DOHH2 (cell line): ENCODE data around the gene ACYP2.

Experiments used
- H3F3A ChIP-seq: fragments of 200-600 bp; sonication (generic), shearing (Covaris generic); 2 replicates; pipeline ENCODE4 v1.6.0; 2016; ENCODE audit warnings: antibody characterized with exemption, mild to moderate bottlenecking; ENCODE audit not compliant: control insufficient read depth, insufficient read depth
- H3K27ac ChIP-seq: fragments of 200-600 bp; sonication (generic); 2 replicates; pipeline ENCODE4 v1.5.1; 2014; ENCODE audit warnings: low read depth, mild to moderate bottlenecking, low read length, moderate library complexity
- H3K27me3 ChIP-seq: fragments of 200-600 bp; sonication (generic); 2 replicates; pipeline ENCODE4 v1.6.1; 2014; ENCODE audit warnings: mild to moderate bottlenecking, low read length, mixed read lengths; ENCODE audit not compliant: control insufficient read depth
- H3K36me3 ChIP-seq: fragments of 200-600 bp; sonication (generic); 2 replicates; pipeline ENCODE4 v1.6.1; 2014; ENCODE audit warnings: mild to moderate bottlenecking, low read length, moderate library complexity, mixed read lengths; ENCODE audit not compliant: control insufficient read depth
- H3K4me1 ChIP-seq: fragments of 200-600 bp; sonication (generic); 2 replicates; pipeline ENCODE4 v1.6.1; 2014; ENCODE audit warnings: mild to moderate bottlenecking, low read length, mixed read lengths; ENCODE audit not compliant: control insufficient read depth
- H3K4me2 ChIP-seq: fragments of 200-600 bp; sonication (generic); 2 replicates; pipeline ENCODE4 v1.6.0; 2014; ENCODE audit warnings: mild to moderate bottlenecking, low read length, moderate library complexity
- H3K4me3 ChIP-seq: fragments of 200-600 bp; sonication (generic); 2 replicates; pipeline ENCODE4 v1.5.1; 2014; ENCODE audit warnings: mild to moderate bottlenecking, low read length, mixed read lengths
- H3K79me2 ChIP-seq: fragments of 200-600 bp; sonication (generic); 2 replicates; pipeline ENCODE4 v1.6.1; 2014; ENCODE audit warnings: mild to moderate bottlenecking, low read length, mixed read lengths; ENCODE audit not compliant: control insufficient read depth
- H3K9me2 ChIP-seq: fragments of 200-600 bp; sonication (generic); replicated peaks from 2 replicates; pipeline ENCODE4 v1.6.1; 2014; ENCODE audit warnings: mild to moderate bottlenecking, low read length, mixed read lengths; ENCODE audit not compliant: control insufficient read depth
- H3K9me3 ChIP-seq: fragments of 200-600 bp; sonication (generic); 2 replicates; pipeline ENCODE4 v1.6.1; 2014; ENCODE audit warnings: antibody characterized with exemption, low read length, mixed read lengths; ENCODE audit not compliant: control insufficient read depth, insufficient read depth
- H4K20me1 ChIP-seq: fragments of 200-600 bp; sonication (generic); 2 replicates; pipeline ENCODE4 v1.6.0; 2014; ENCODE audit warnings: low read depth, mild to moderate bottlenecking, antibody characterized with exemption, low read length, moderate library complexity; ENCODE audit not compliant: control insufficient read depth, insufficient read depth
- EZH2phosphoT487 ChIP-seq: fragments of 200-600 bp; sonication (generic); IDR thresholded peaks from 2 replicates; pipeline ENCODE4 v1.6.1; 2017; ENCODE audit warnings: borderline replicate concordance, mild to moderate bottlenecking, antibody characterized with exemption, low read length, moderate library complexity, mixed read lengths
- TF ChIP-seq, protein P1 (sequence below): fragments of 200-600 bp; sonication (generic); IDR thresholded peaks from one replicate; pipeline ENCODE4 v1.5.1; 2014; ENCODE audit warnings: antibody characterized with exemption, mild to moderate bottlenecking, low read depth, low read length; ENCODE audit not compliant: poor library complexity, severe bottlenecking

Gene ACYP2

GRCh38 chr2:54103454-54104314 lies 11.7 kb upstream of the ACYP2 start:
- peak overlapping the region; percentile 94 for H3K27ac ChIP-seq
- peak overlapping the region; percentile 85 for H3K4me2 ChIP-seq
- no peaks in the 10 kb centered on the region for H3K27me3 ChIP-seq
- peak overlapping the region; percentile 58 for H3K4me3 ChIP-seq
- TF ChIP-seq, protein P1, sequence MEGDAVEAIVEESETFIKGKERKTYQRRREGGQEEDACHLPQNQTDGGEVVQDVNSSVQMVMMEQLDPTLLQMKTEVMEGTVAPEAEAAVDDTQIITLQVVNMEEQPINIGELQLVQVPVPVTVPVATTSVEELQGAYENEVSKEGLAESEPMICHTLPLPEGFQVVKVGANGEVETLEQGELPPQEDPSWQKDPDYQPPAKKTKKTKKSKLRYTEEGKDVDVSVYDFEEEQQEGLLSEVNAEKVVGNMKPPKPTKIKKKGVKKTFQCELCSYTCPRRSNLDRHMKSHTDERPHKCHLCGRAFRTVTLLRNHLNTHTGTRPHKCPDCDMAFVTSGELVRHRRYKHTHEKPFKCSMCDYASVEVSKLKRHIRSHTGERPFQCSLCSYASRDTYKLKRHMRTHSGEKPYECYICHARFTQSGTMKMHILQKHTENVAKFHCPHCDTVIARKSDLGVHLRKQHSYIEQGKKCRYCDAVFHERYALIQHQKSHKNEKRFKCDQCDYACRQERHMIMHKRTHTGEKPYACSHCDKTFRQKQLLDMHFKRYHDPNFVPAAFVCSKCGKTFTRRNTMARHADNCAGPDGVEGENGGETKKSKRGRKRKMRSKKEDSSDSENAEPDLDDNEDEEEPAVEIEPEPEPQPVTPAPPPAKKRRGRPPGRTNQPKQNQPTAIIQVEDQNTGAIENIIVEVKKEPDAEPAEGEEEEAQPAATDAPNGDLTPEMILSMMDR, result no peak
- TF ChIP-seq EZH2phosphoT487, result no peak
- H3K9me3 ChIP-seq, result no peaks in the 10 kb centered on the region
- no peaks in the 10 kb centered on the region for H3K79me2 ChIP-seq
- H3F3A ChIP-seq, result peaks cover 23% of the 10 kb centered on the region
- no peaks in the 10 kb centered on the region for H4K20me1 ChIP-seq
- H3K4me1 ChIP-seq, result peaks cover 97% of the 10 kb centered on the region
- H3K9me2 ChIP-seq, result no peaks in the 10 kb centered on the region
- peaks cover 8% of the 10 kb centered on the region for H3K36me3 ChIP-seq

DNA sequence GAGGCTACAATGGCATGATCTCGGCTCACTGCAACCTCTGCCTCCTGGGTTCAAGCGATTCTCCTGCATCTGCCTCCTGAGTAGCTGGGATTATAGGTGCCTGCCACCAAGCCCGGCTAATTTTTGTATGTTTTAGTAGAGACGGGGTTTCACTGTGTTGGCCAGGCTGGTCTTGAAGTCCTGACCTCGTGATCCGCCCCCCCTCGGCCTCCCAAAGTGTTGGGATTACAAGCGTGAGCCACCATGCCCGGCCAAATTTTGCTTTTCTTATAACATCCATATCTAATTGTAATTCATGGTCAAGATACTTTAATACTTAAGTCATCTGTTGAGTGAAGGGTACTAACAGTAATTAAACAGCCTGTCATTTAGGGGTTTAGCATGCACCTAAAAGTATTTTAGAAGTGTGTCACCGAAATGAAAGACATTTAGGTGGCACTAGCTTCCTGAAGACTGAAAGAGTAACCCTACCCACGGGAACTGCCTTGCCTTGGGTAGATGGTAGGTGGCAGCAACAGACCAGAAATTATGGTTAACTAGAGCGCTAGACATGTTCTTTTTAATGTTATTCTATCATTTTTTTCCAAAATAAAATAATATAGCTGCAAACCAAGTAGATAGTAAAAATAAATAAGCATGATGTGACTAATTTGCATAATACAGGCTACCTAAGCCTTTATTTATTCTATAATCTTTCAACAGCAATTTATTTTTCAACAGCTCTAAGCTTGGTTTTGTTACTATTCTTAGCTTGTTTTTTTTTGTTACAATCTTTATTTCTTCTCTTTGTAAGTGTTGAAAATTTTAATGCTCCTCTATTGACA lies 8.6 kb upstream of the ACYP2 start:
- Histone ChIP-seq H3K9me3 (no peaks in the 10 kb centered on the region), H3K36me3 (no peaks in the 10 kb centered on the region; the same call in 1 of the 2 replicates), H3K9me2 (no peaks in the 10 kb centered on the region), H3K4me1 (peaks cover 70% of the 10 kb centered on the region), H4K20me1 (no peaks in the 10 kb centered on the region), H3K79me2 (no peaks in the 10 kb centered on the region), H3K4me3 (peak overlapping the region; percentile 41), H3K4me2 (peak overlapping the region; percentile 65), H3F3A (no peaks in the 10 kb centered on the region), H3K27ac (peak overlapping the region; percentile 36), H3K27me3 (no peaks in the 10 kb centered on the region)
- TF ChIP-seq EZH2phosphoT487, result no peak
- TF ChIP-seq, protein P1, result peak; percentile 70

DNA sequence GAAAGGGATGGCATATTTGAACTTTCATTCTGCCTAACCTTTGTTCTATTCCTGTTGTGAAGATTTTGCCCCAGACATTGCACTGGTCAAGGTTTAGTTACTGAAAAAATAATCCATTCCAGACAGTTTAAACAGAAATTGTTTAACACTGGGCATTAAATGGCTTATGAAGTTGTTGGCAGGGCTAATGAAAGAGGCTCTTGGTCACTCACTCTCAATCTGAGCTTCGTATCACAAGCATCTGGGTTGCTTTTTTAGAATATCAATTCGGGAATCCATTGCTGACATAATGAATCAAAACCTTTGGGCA lies 8.0 kb upstream of the ACYP2 start:
- peaks cover 65% of the 10 kb centered on the region for H3K4me1 ChIP-seq
- no peaks in the 10 kb centered on the region for H4K20me1 ChIP-seq
- peak overlapping the region; percentile 36 for H3K27ac ChIP-seq
- H3K27me3 ChIP-seq, result no peaks in the 10 kb centered on the region
- H3K79me2 ChIP-seq, result no peaks in the 10 kb centered on the region
- TF ChIP-seq, protein P1, result no peak
- TF ChIP-seq EZH2phosphoT487, result no peak
- H3K4me3 ChIP-seq, result peak overlapping the region; percentile 8; the same call in 1 of the 2 replicates
- H3K9me3 ChIP-seq, result no peaks in the 10 kb centered on the region
- H3K4me2 ChIP-seq, result peak overlapping the region; percentile 65
- H3K36me3 ChIP-seq, result no peaks in the 10 kb centered on the region; the same call in 1 of the 2 replicates
- peaks cover 4% of the 10 kb centered on the region; the same call in 1 of the 2 replicates for H3F3A ChIP-seq
- no peaks in the 10 kb centered on the region for H3K9me2 ChIP-seq
